HEK293T (cell line): ENCODE results near the gene AQP1.

ENCODE experiments used
- CTCF ChIA-PET: fragments of 350-600 bp; formaldehyde crosslinking; extraction: SDS; loops from one replicate; lab custom pipeline; 2021; ENCODE audit warnings: antibody characterized with exemption, inconsistent platforms; lab: Yijun Ruan, JAX
- POLR2A ChIA-PET: fragments of 350-600 bp; formaldehyde crosslinking; extraction: SDS; loops from one replicate; lab custom pipeline; 2020; ENCODE audit warnings: antibody characterized with exemption, inconsistent platforms; lab: Yijun Ruan, JAX
- DNase-seq: peaks from one replicate; pipeline ENCODE4 v3.0.0; 2012; ENCODE audit warnings: mixed read lengths; ENCODE audit errors: extremely low spot score
- ARNT ChIP-seq: fragments of 450-650 bp; IDR thresholded peaks from 2 replicates; pipeline ENCODE4 v1.6.1; 2017; ENCODE audit warnings: mild to moderate bottlenecking
- BHLHE40 ChIP-seq: fragments of 450-650 bp; IDR thresholded peaks from 2 replicates; pipeline ENCODE4 v1.6.1; 2016; ENCODE audit warnings: mild to moderate bottlenecking, moderate library complexity, borderline replicate concordance
- CTBP1 ChIP-seq: fragments of 450-650 bp; IDR thresholded peaks from 2 replicates; pipeline ENCODE4 v1.6.1; 2016; ENCODE audit warnings: borderline replicate concordance
- ELF4 ChIP-seq: fragments of 450-650 bp; IDR thresholded peaks from 2 replicates; pipeline ENCODE4 v1.6.1; 2017; ENCODE audit warnings: antibody characterized with exemption
- FOXA1 ChIP-seq: fragments of 450-650 bp; IDR thresholded peaks from 2 replicates; pipeline ENCODE4 v1.6.1; 2016; ENCODE audit warnings: mild to moderate bottlenecking
- FOXK2 ChIP-seq: fragments of 450-650 bp; IDR thresholded peaks from 2 replicates; pipeline ENCODE4 v1.6.1; 2016; ENCODE audit warnings: mild to moderate bottlenecking
- FOXM1 ChIP-seq: fragments of 450-650 bp; IDR thresholded peaks from 2 replicates; pipeline ENCODE4 v1.6.1; 2017; ENCODE audit warnings: mild to moderate bottlenecking, borderline replicate concordance
- HDGF ChIP-seq: fragments of 450-650 bp; IDR thresholded peaks from 2 replicates; pipeline ENCODE4 v1.6.1; 2017; ENCODE audit warnings: antibody characterized with exemption, borderline replicate concordance
- L3MBTL2 ChIP-seq: fragments of 450-650 bp; conservative IDR thresholded peaks from 2 replicates; pipeline ENCODE4 v1.6.1; 2016; ENCODE audit warnings: mild to moderate bottlenecking
- LEF1 ChIP-seq: fragments of 450-650 bp; IDR thresholded peaks from 2 replicates; pipeline ENCODE4 v1.6.1; 2017; ENCODE audit warnings: mild to moderate bottlenecking, borderline replicate concordance
- NFRKB ChIP-seq: fragments of 450-650 bp; IDR thresholded peaks from 2 replicates; pipeline ENCODE4 v1.6.1; 2016; ENCODE audit warnings: mild to moderate bottlenecking, moderate library complexity
- SP1 ChIP-seq: fragments of 450-650 bp; IDR thresholded peaks from 2 replicates; pipeline ENCODE4 v1.6.1; 2017
- SUZ12 ChIP-seq: fragments of 450-650 bp; IDR thresholded peaks from 2 replicates; pipeline ENCODE4 v1.6.1; 2016; ENCODE audit warnings: mild to moderate bottlenecking
- TARDBP ChIP-seq: fragments of 450-650 bp; IDR thresholded peaks from 2 replicates; pipeline ENCODE4 v1.6.1; 2016
- ZNF384 ChIP-seq: fragments of 450-650 bp; IDR thresholded peaks from 2 replicates; pipeline ENCODE4 v1.6.1; 2016
- TF ChIP-seq, protein P1 (sequence below): fragments of 450-650 bp; IDR thresholded peaks from 2 replicates; pipeline ENCODE4 v1.6.1; 2016

Gene AQP1

DNA sequence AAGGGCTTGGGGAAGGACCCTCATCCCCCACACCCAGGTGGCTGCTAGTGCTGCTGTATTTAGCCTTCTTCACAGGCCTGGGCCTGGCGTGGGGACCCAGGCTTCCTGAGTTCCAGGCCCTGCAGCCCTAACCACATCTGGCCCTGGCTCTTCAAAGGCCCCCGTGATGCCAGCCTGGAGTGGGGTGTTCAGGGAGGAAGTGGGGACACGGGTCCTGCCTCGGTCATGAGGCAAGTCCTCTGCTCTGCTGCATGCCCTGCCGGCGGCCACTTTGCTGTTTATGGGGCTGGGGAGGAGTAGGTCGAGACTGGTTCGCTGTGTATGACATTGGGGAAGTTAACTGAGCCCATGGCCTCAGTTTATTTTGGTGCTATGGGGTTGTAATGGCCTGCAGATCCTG is 8.5 kb upstream of the AQP1 start:
- no peak for DNase-seq
- CTCF ChIA-PET, result no interaction called here
- POLR2A ChIA-PET, result no interaction called here
- TF ChIP-seq HDGF (no peak), FOXM1 (no peak), SP1 (no peak), L3MBTL2 (no peak), ELF4 (no peak), FOXK2 (no peak), BHLHE40 (no peak), FOXA1 (no peak), NFRKB (no peak), TARDBP (no peak), SUZ12 (no peak), LEF1 (no peak), ZNF384 (no peak), CTBP1 (no peak), ARNT (no peak)
- TF ChIP-seq, protein P1, sequence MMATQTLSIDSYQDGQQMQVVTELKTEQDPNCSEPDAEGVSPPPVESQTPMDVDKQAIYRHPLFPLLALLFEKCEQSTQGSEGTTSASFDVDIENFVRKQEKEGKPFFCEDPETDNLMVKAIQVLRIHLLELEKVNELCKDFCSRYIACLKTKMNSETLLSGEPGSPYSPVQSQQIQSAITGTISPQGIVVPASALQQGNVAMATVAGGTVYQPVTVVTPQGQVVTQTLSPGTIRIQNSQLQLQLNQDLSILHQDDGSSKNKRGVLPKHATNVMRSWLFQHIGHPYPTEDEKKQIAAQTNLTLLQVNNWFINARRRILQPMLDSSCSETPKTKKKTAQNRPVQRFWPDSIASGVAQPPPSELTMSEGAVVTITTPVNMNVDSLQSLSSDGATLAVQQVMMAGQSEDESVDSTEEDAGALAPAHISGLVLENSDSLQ, result no peak

DNA sequence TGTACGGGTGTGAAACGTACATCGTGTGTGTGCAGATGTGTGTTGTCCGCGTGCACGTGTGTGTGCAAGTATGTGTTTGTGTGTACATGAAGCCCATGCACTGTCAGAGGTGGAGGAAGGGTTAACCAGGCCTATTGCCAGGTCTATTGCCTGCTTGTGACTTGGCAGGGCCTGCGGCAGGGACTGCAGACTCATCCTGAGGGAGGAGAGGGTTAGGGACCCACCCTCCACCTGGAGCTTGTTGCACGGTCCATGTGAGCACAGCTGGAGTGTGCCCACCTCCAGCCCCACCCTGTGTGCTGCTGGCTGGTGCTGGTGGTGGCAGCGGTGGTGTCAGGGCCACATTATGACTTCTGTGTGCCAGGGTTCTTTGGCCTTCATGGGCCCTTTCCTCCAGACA is 7.1 kb upstream of the AQP1 start:
- CTCF ChIA-PET, result no interaction called here
- no peak for TF ChIP-seq FOXK2
- no peak for TF ChIP-seq LEF1
- TF ChIP-seq ZNF384, result no peak
- TF ChIP-seq CTBP1, result no peak
- no peak for TF ChIP-seq ARNT
- TF ChIP-seq FOXA1, result no peak
- no peak for TF ChIP-seq HDGF
- no peak for TF ChIP-seq ELF4
- no peak for TF ChIP-seq TARDBP
- DNase-seq, result no peak
- POLR2A ChIA-PET, result no interaction called here

DNA sequence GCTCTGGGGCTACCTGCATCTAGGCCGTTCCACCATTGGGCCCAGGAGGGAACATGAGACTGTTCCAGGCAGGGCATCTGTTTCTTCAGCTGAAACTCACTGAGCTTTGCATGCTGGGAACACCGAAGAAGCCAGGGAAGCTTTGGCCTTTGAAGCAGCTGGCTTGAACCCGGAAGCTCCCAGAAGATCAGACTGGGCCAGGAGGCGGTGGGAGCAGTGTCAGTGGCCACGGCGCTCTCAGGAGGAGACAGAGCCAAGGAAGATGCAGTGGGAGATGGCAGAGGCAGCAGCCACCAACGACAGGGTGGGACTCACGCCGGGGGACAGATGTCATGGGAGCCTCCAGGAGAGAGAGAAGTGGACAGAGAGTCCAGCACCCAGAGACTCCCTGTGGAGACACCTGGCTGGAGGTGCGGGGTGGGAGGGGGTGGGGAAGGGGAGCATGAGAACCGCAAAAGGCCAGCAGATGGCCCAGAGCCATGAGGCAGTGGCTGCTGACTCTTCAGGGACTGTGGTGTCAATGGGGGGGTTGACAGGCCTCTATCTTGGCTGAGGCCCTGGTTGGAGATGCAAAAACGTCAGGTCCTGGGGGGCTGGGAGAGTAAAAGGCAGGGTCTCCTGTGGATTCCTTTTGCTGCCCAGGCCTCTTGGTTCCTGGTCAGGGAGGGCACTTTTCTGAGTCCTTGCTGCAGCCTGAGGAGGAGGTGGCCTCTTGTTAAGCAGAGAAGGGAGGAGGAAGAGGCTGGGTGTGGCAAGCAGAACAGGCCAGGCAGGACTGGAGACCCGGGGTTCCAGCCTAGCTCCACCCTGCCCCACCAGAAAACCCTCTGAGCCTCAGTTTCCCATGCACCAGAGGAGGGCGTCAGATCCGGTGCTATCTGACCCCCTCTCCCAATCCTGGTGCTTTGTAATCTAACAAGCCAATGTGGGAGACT is 6.3 kb upstream of the AQP1 start:
- ChIA-PET CTCF (no interaction called here), POLR2A (no interaction called here)
- DNase-seq, result no peak
- TF ChIP-seq ELF4 (no peak), ARNT (no peak), SUZ12 (no peak), FOXK2 (no peak), L3MBTL2 (no peak), BHLHE40 (no peak), FOXA1 (no peak), FOXM1 (no peak), TARDBP (no peak), HDGF (no peak), LEF1 (no peak)

DNA sequence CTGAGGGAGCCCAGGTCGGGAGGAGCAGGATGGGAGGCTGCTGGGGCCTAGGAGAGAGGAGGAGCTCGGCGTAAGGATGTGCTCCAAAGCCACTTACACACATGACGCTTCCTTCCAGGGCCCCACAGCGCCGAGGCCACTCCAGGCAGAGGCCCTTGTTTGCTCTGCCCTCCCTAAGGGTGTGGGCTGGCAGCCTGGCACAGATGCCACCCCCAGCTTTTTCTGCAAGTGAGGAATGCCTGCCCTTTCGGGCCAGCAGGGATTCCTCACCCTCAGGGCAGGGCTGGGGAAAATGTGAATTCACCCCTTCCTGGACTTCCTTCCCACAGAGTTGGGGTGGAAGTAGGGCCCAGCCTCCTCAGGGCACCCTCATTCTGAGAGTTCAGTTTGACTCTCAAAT is 5.6 kb upstream of the AQP1 start:
- ChIA-PET POLR2A (no interaction called here), CTCF (no interaction called here)
- TF ChIP-seq SP1, result no peak
- TF ChIP-seq, protein P1, result no peak
- no peak for TF ChIP-seq HDGF
- TF ChIP-seq ARNT, result no peak
- no peak for TF ChIP-seq LEF1
- no peak for TF ChIP-seq L3MBTL2
- no peak for TF ChIP-seq FOXM1
- no peak for TF ChIP-seq FOXA1
- no peak for DNase-seq

DNA sequence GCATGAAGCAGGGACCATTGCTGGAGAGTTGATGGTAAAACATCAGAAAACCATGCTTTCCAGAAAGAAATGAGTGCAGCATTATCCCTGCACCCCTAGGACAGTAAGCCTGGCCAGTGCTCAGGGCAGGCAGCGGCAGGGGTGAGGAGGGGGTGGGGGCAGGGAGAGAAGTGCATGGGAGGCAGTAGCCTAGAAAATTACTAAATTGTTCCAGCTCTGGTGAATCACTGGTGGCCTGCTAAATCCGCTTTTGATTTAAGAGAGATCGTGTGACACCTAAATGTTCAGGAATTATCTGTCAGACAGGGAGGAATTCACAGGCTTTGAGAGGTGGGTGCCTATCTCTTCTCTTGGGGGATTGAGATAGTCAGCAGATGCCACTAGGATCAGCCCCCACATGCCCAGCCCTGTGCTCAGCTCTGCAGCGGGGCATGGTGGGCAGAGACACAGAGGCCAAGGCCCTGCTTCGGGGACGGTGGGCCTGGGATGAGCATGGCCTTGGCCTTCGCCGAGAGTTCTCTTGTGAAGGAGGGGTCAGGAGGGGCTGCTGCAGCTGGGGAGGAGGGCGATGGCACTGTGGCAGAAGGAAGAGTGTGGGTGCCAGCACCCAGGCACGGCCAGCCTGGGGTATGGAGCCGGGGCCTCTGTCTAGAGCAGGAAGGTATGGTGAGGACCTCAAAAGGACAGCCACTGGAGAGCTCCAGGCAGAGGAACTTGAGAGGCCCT is 5.0 kb upstream of the AQP1 start:
- DNase-seq, result no peak
- ChIA-PET POLR2A (no interaction called here), CTCF (no interaction called here)
- TF ChIP-seq ELF4, result no peak
- TF ChIP-seq, protein P1, result no peak
- TF ChIP-seq FOXK2, result no peak
- TF ChIP-seq ZNF384, result no peak
- TF ChIP-seq NFRKB, result no peak
- TF ChIP-seq ARNT, result no peak
- TF ChIP-seq HDGF, result no peak
- no peak for TF ChIP-seq CTBP1
